IMR-90 (cell line): ENCODE data around the gene ZCCHC14. TPM values are rescaled to one million over a fixed set of nuclear protein-coding genes. Genes with fewer than 3 reads are reported as not detected.

ENCODE experiments used
- ATAC-seq: fragments of 200-7000 bp; cut with Tn5 transposase; 2 replicates; pipeline ENCODE4 v1.9.1; 2020; ENCODE audit warnings: low read depth, mild to moderate bottlenecking, moderate library complexity
- BruUV-seq: library from RNA; stranded (reverse); fragments of 400-500 nt; replicated peaks from 2 replicates; lab custom pipeline; 2021; lab: Mats Ljungman, UMichigan
- CTCF ChIA-PET: fragments of 300-600 bp; formaldehyde crosslinking; extraction: SDS; loops from one replicate; lab custom pipeline; 2021; ENCODE audit warnings: antibody characterized with exemption; lab: Yijun Ruan, JAX
- POLR2A ChIA-PET: fragments of 300-600 bp; sonication (Branson Sonifier 250); formaldehyde crosslinking; loops from one replicate; lab custom pipeline; 2022; ENCODE audit warnings: antibody characterized with exemption; ENCODE audit not compliant: unreplicated experiment; lab: Charles Lee
- DNase-seq: peaks from one replicate; pipeline ENCODE4 v3.0.0; 2013
- H2AFZ ChIP-seq: replicated peaks from 2 replicates; pipeline ENCODE3; 2013; ENCODE audit warnings: low read length, mild to moderate bottlenecking; ENCODE audit not compliant: poor library complexity
- H2AK5ac ChIP-seq: 2 replicates; pipeline ENCODE4 v1.6.1; 2013; ENCODE audit warnings: low read depth, low read length, inconsistent platforms
- H2AK9ac ChIP-seq: replicated peaks from 2 replicates; pipeline ENCODE3; 2013; ENCODE audit warnings: mild to moderate bottlenecking, low read depth, low read length, moderate library complexity; ENCODE audit not compliant: poor library complexity
- H2BK120ac ChIP-seq: 2 replicates; pipeline ENCODE4 v1.6.1; 2013; ENCODE audit warnings: low read depth, low read length, inconsistent platforms
- H2BK15ac ChIP-seq: 3 replicates; pipeline ENCODE4 v1.6.1; 2013; ENCODE audit warnings: low read depth, low read length, inconsistent platforms
- H2BK20ac ChIP-seq: 2 replicates; pipeline ENCODE4 v1.6.1; 2013; ENCODE audit warnings: low read depth, mild to moderate bottlenecking, inconsistent platforms, low read length, moderate library complexity
- H2BK5ac ChIP-seq: 2 replicates; pipeline ENCODE4 v1.6.1; 2013; ENCODE audit warnings: mild to moderate bottlenecking, low read depth, low read length, inconsistent platforms; ENCODE audit not compliant: poor library complexity, severe bottlenecking
- H3K14ac ChIP-seq: replicated peaks from 2 replicates; pipeline ENCODE4 v1.6.1; 2013; ENCODE audit warnings: low read depth, low read length, inconsistent platforms
- H3K18ac ChIP-seq: 2 replicates; pipeline ENCODE4 v1.6.1; 2013; ENCODE audit warnings: low read depth, low read length, control low read depth
- H3K23ac ChIP-seq: 2 replicates; pipeline ENCODE4 v1.6.1; 2013; ENCODE audit warnings: low read depth, low read length, inconsistent platforms
- H3K27ac ChIP-seq: 2 replicates; pipeline ENCODE4 v1.5.1; 2013; ENCODE audit warnings: mild to moderate bottlenecking, control low read depth, low read length; ENCODE audit not compliant: insufficient read depth
- H3K27me3 ChIP-seq: 2 replicates; pipeline ENCODE4 v1.6.1; 2013; ENCODE audit warnings: low read length; ENCODE audit not compliant: control insufficient read depth, insufficient read depth
- H3K36me3 ChIP-seq: 2 replicates; pipeline ENCODE4 v1.6.1; 2013; ENCODE audit warnings: low read length, mixed read lengths; ENCODE audit not compliant: control insufficient read depth, insufficient read depth
- H3K4ac ChIP-seq: 2 replicates; pipeline ENCODE4 v1.6.1; 2013; ENCODE audit warnings: low read depth, low read length, inconsistent platforms
- H3K4me1 ChIP-seq: 2 replicates; pipeline ENCODE4 v1.6.1; 2013; ENCODE audit warnings: low read length, mixed read lengths; ENCODE audit not compliant: control insufficient read depth, insufficient read depth
- H3K4me2 ChIP-seq: 2 replicates; pipeline ENCODE4 v1.6.1; 2013; ENCODE audit warnings: low read depth, mild to moderate bottlenecking, control low read depth, low read length, moderate library complexity
- H3K4me3 ChIP-seq: 2 replicates; pipeline ENCODE4 v1.5.1; 2013; ENCODE audit warnings: low read depth, mild to moderate bottlenecking, control low read depth, low read length, moderate library complexity; ENCODE audit not compliant: insufficient read depth
- H3K56ac ChIP-seq: 2 replicates; pipeline ENCODE4 v1.6.1; 2013; ENCODE audit warnings: low read length, inconsistent platforms; ENCODE audit not compliant: insufficient read depth; ENCODE audit errors: extremely low read depth
- H3K79me1 ChIP-seq, 2 experiments: 2 replicates each; pipeline ENCODE4 v1.6.1; 2013; ENCODE audit warnings: low read length in 2 of 2, inconsistent platforms in 1 of 2, low read depth in 1 of 2
- H3K9ac ChIP-seq: 2 replicates; pipeline ENCODE4 v1.6.1; 2013; ENCODE audit warnings: low read depth, low read length, control low read depth
- H3K9me1 ChIP-seq: 2 replicates; pipeline ENCODE4 v1.6.1; 2013; ENCODE audit warnings: low read length, inconsistent platforms; ENCODE audit not compliant: insufficient read depth
- H3K9me3 ChIP-seq: 2 replicates; pipeline ENCODE4 v1.6.1; 2013; ENCODE audit warnings: low read length; ENCODE audit not compliant: control insufficient read depth, insufficient read depth
- H4K20me1 ChIP-seq: 2 replicates; pipeline ENCODE4 v1.6.1; 2013; ENCODE audit warnings: low read length, inconsistent platforms; ENCODE audit not compliant: insufficient read depth
- H4K5ac ChIP-seq: 2 replicates; pipeline ENCODE4 v1.6.1; 2013; ENCODE audit warnings: mild to moderate bottlenecking, low read depth, low read length, control low read depth
- H4K8ac ChIP-seq, 2 experiments: 2 replicates each; pipeline ENCODE4 v1.6.1; 2013; ENCODE audit warnings: low read depth in 2 of 2, low read length in 2 of 2, control low read depth in 1 of 2, inconsistent platforms in 1 of 2
- H4K91ac ChIP-seq: 2 replicates; pipeline ENCODE4 v1.6.1; 2013; ENCODE audit warnings: low read depth, low read length, inconsistent platforms; ENCODE audit not compliant: insufficient read depth
- BHLHE40 ChIP-seq: fragments of 150-350 bp; IDR thresholded peaks from 2 replicates; pipeline ENCODE4 v1.6.1; 2016; ENCODE audit warnings: mild to moderate bottlenecking, low read depth, low read length
- CEBPB ChIP-seq: IDR thresholded peaks from 2 replicates; pipeline ENCODE4 v1.6.1; 2012; ENCODE audit warnings: low read depth, low read length, improper control_type of control experiment
- CHD1 ChIP-seq: IDR thresholded peaks from 2 replicates; pipeline ENCODE4 v1.6.1; 2012; ENCODE audit warnings: low read depth, low read length, improper control_type of control experiment
- FOS ChIP-seq: fragments of 150-350 bp; IDR thresholded peaks from 2 replicates; pipeline ENCODE4 v1.6.1; 2016; ENCODE audit warnings: low read depth, low read length
- MAFK ChIP-seq: IDR thresholded peaks from 2 replicates; pipeline ENCODE4 v1.6.1; 2012; ENCODE audit warnings: low read depth, low read length, improper control_type of control experiment
- MAZ ChIP-seq: IDR thresholded peaks from 2 replicates; pipeline ENCODE4 v1.6.1; 2012; ENCODE audit warnings: low read depth, mild to moderate bottlenecking, low read length, improper control_type of control experiment, moderate library complexity, borderline replicate concordance
- MXI1 ChIP-seq: IDR thresholded peaks from 2 replicates; pipeline ENCODE4 v1.6.1; 2012; ENCODE audit warnings: low read depth, mild to moderate bottlenecking, low read length, moderate library complexity, borderline replicate concordance
- NFE2L2 ChIP-seq: fragments of 150-350 bp; IDR thresholded peaks from 2 replicates; pipeline ENCODE4 v1.6.1; 2016; ENCODE audit warnings: low read depth, mild to moderate bottlenecking, low read length
- POLR2A ChIP-seq: IDR thresholded peaks from 2 replicates; pipeline ENCODE4 v1.6.1; 2012; ENCODE audit warnings: mild to moderate bottlenecking, low read depth, low read length
- RAD21 ChIP-seq: IDR thresholded peaks from 2 replicates; pipeline ENCODE4 v1.6.1; 2012; ENCODE audit warnings: low read length, improper control_type of control experiment
- RCOR1 ChIP-seq: IDR thresholded peaks from 2 replicates; pipeline ENCODE4 v1.6.1; 2012; ENCODE audit warnings: mild to moderate bottlenecking, low read length, improper control_type of control experiment; ENCODE audit not compliant: insufficient replicate concordance
- RFX5 ChIP-seq: IDR thresholded peaks from 2 replicates; pipeline ENCODE4 v1.8.0; 2012; ENCODE audit warnings: low read depth, mild to moderate bottlenecking, low read length, moderate library complexity
- SMC3 ChIP-seq: fragments of 150-350 bp; IDR thresholded peaks from 2 replicates; pipeline ENCODE4 v1.6.1; 2016; ENCODE audit warnings: low read depth, mild to moderate bottlenecking, antibody characterized with exemption, low read length, moderate library complexity
- WGBS, 2 experiments: methylation state at CpG; one replicate each; pipeline versions ENCODE4 v1.1.5 to v1.1.7; 2013; ENCODE audit warnings: missing lambda C conversion rate in 2 of 2; ENCODE audit not compliant: insufficient read length in 1 of 2; ENCODE audit errors: extremely low coverage in 2 of 2; 5-methylcytosine and 5-hydroxymethylcytosine counted together
- dilution Hi-C: fragments of 300-500 bp; cut with HindIII; formaldehyde crosslinking; loops from one replicate; pipeline ENCODE4 v1.14.3; 2018; ENCODE audit warnings: low sequenced_read_pairs; ENCODE audit not compliant: unreplicated experiment
- in situ Hi-C: fragments of 300-500 bp; cut with MboI; formaldehyde crosslinking; loops from 3 replicates; pipeline ENCODE4 v1.14.3; 2019; ENCODE audit warnings: low sequenced_read_pairs, inconsistent platforms, mixed read lengths
- intact Hi-C: fragments of 100-400 bp; cut with micrococcal nuclease; formaldehyde crosslinking; loops from 2 replicates; pipeline ENCODE4 v1.10.0; 2022
- polyA plus RNA-seq, 3 experiments: library from polyadenylated mRNA; depleted of rRNA; stranded (reverse); fragments of >200 nt; gene quantifications; 2 replicates each; pipeline ENCODE4 v1.2.3, GENCODE V29; 2012; ENCODE audit warnings: low replicate concordance in 1 of 3
- total RNA-seq: library from RNA; depleted of rRNA; stranded (reverse); fragments of >200 nt; gene quantifications from 2 replicates; pipeline ENCODE4 v1.2.3, GENCODE V29; 2012
- TF ChIP-seq, protein P1 (sequence below): fragments of 150-350 bp; IDR thresholded peaks from 2 replicates; pipeline ENCODE4 v1.6.1; 2016; ENCODE audit warnings: low read depth, mild to moderate bottlenecking, low read length, moderate library complexity, borderline replicate concordance
- TF ChIP-seq, protein P2 (sequence below): conservative IDR thresholded peaks from 2 replicates; pipeline ENCODE4 v1.5.1; 2012; ENCODE audit warnings: mild to moderate bottlenecking, low read depth, low read length, improper control_type of control experiment
- TF ChIP-seq, protein P3 (sequence below): fragments of 150-350 bp; IDR thresholded peaks from 2 replicates; pipeline ENCODE4 v1.6.1; 2017; ENCODE audit warnings: mild to moderate bottlenecking, antibody characterized with exemption, low read length, low read depth

ZCCHC14 gene
- total and polyA plus RNA-seq, 2 of the 4 experiments (the other 2 are of a cell fraction) = 2.5 to 5.3 TPM

DNA sequence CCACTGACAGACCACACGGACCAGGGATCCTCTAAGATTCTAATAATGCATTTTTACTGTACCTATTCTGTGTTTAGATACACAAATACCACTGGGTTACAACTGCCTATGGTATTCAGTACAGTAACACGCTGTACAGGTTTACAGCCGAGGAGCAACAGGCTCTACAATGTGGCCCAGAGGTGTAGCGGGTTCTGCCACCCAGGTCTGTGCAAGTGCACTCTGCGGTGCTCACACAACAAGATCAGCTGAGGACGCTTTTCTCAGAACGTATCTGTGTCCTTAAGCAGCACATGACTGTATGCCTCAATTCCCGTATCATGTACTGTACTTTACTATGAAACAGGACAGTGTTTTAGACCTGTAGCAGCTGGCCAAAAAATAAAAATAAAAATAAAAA lies 6.5 kb downstream of the ZCCHC14 start:
- Histone ChIP-seq H2AK9ac (no peak overlapping the region), H2BK120ac (no peak overlapping the region), H3K4me2 (peak overlapping the region; percentile 25; the same call in 1 of the 2 replicates), H3K79me1 (peaks cover 31 to 79% of the 10 kb centered on the region in 2 experiments), H3K9me3 (no peaks in the 10 kb centered on the region), H2BK15ac (no peak overlapping the region), H2BK20ac (no peak overlapping the region), H2AFZ (no peak overlapping the region), H3K4me3 (no peak overlapping the region), H3K4me1 (peaks cover 21% of the 10 kb centered on the region), H3K9ac (no peak overlapping the region; the same call in 1 of the 2 replicates), H4K91ac (no peak overlapping the region), H3K14ac (no peak overlapping the region), H3K18ac (no peak overlapping the region), H4K5ac (no peak overlapping the region; the same call in 1 of the 2 replicates), H3K27me3 (no peaks in the 10 kb centered on the region), H4K8ac (no peak overlapping the region), H4K20me1 (peaks cover 76% of the 10 kb centered on the region), H2BK5ac (no peak overlapping the region), H2AK5ac (no peak overlapping the region), H3K4ac (no peak overlapping the region), H3K27ac (no peak overlapping the region), H3K9me1 (peaks cover 14% of the 10 kb centered on the region), H3K36me3 (peaks cover 4% of the 10 kb centered on the region), H3K23ac (no peak overlapping the region), H3K56ac (no peak overlapping the region)
- ChIA-PET POLR2A (no interaction called here), CTCF (no interaction called here)
- in situ Hi-C loops (no loop called here), dilution Hi-C loops (no loop called here), intact Hi-C loops (no loop called here)
- WGBS, 2 experiments = 94% methylated on average over 5 of the region's 8 CpGs; no CpG with 5 or more reads in 1 of the 2 experiments
- BruUV-seq = no TSS peak
- ATAC-seq = no peak
- TF ChIP-seq CHD1 (no peak), BHLHE40 (no peak), RAD21 (no peak), CEBPB (no peak), MAZ (no peak), FOS (no peak), MXI1 (no peak), NFE2L2 (no peak), RFX5 (no peak), MAFK (no peak), RCOR1 (no peak), SMC3 (no peak), POLR2A (no peak)
- TF ChIP-seq, protein P1, sequence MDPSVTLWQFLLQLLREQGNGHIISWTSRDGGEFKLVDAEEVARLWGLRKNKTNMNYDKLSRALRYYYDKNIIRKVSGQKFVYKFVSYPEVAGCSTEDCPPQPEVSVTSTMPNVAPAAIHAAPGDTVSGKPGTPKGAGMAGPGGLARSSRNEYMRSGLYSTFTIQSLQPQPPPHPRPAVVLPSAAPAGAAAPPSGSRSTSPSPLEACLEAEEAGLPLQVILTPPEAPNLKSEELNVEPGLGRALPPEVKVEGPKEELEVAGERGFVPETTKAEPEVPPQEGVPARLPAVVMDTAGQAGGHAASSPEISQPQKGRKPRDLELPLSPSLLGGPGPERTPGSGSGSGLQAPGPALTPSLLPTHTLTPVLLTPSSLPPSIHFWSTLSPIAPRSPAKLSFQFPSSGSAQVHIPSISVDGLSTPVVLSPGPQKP = no peak
- TF ChIP-seq, protein P2, sequence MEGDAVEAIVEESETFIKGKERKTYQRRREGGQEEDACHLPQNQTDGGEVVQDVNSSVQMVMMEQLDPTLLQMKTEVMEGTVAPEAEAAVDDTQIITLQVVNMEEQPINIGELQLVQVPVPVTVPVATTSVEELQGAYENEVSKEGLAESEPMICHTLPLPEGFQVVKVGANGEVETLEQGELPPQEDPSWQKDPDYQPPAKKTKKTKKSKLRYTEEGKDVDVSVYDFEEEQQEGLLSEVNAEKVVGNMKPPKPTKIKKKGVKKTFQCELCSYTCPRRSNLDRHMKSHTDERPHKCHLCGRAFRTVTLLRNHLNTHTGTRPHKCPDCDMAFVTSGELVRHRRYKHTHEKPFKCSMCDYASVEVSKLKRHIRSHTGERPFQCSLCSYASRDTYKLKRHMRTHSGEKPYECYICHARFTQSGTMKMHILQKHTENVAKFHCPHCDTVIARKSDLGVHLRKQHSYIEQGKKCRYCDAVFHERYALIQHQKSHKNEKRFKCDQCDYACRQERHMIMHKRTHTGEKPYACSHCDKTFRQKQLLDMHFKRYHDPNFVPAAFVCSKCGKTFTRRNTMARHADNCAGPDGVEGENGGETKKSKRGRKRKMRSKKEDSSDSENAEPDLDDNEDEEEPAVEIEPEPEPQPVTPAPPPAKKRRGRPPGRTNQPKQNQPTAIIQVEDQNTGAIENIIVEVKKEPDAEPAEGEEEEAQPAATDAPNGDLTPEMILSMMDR = no peak
- TF ChIP-seq, protein P3, sequence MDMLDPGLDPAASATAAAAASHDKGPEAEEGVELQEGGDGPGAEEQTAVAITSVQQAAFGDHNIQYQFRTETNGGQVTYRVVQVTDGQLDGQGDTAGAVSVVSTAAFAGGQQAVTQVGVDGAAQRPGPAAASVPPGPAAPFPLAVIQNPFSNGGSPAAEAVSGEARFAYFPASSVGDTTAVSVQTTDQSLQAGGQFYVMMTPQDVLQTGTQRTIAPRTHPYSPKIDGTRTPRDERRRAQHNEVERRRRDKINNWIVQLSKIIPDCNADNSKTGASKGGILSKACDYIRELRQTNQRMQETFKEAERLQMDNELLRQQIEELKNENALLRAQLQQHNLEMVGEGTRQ = no peak
- no peak for DNase-seq
